ENCODE data around the gene PSMD9.

DNA sequence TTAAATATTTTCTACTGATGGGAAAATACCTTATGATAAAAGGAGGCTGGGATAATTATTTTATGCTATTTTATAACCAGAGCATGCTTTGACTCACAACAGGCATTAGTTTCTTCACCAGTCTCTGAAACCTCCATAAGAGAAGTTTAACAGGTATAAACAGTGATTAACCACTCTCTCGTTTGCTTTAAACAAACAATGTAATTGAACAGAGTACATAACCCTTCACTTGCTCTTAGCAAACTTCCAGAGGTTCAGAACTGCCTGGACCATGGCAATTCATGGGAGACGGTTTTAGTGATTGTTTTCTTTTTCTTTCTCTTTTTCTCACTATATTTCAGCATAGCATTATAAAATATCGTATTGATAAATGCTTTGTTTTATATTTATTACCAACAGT lies 65.1 kb downstream of the PSMD9 start:
- TF ChIP-seq ZFP3 (CRISPR knock-in tag; IDR thresholded peaks at IDR 0.05) (no peak), ARNTL (CRISPR knock-in tag; IDR thresholded peaks at IDR 0.05; ENCODE audit: borderline replicate concordance, low read depth) (no peak), ZFP30 (CRISPR knock-in tag; IDR thresholded peaks at IDR 0.05) (no peak), ISL1 (CRISPR knock-in tag; IDR thresholded peaks at IDR 0.05) (no peak), GLIS3 (CRISPR knock-in tag; IDR thresholded peaks at IDR 0.05) (no peak)
- TF ChIP-seq, protein P1, sequence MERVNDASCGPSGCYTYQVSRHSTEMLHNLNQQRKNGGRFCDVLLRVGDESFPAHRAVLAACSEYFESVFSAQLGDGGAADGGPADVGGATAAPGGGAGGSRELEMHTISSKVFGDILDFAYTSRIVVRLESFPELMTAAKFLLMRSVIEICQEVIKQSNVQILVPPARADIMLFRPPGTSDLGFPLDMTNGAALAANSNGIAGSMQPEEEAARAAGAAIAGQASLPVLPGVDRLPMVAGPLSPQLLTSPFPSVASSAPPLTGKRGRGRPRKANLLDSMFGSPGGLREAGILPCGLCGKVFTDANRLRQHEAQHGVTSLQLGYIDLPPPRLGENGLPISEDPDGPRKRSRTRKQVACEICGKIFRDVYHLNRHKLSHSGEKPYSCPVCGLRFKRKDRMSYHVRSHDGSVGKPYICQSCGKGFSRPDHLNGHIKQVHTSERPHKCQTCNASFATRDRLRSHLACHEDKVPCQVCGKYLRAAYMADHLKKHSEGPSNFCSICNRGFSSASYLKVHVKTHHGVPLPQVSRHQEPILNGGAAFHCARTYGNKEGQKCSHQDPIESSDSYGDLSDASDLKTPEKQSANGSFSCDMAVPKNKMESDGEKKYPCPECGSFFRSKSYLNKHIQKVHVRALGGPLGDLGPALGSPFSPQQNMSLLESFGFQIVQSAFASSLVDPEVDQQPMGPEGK (CRISPR knock-in tag; IDR thresholded peaks at IDR 0.05; ENCODE audit: borderline replicate concordance), result no peak
